ENCODE data around the gene TMEM9B.

GRCh38 chr11:8927233-8927632, 37.0 kb downstream of the TMEM9B start:
- TF ChIP-seq EZH2 (IDR thresholded peaks at IDR 0.05), result no peak
- TF ChIP-seq POLR2AphosphoS5 (IDR thresholded peaks at IDR 0.05; ENCODE audit: borderline replicate concordance, low read depth, low read length), result no peak
